ENCODE results near the gene DNAJC4. TPM values are rescaled to one million over a fixed set of nuclear protein-coding genes. Genes with fewer than 3 reads are reported as not detected.

The DNAJC4 gene
- total and polyA plus RNA-seq, 9 of the 15 experiments (the other 6 are each of a cell fraction or from before 2014, with no cell fraction given), result 4.0 to 32.6 (median 19.9) TPM

GRCh38 chr11:64181506-64182411 is 48.6 kb upstream of the DNAJC4 start:
- Histone ChIP-seq H3K79me2 (ENCODE audit: control insufficient read depth, insufficient read depth, low read length) (peaks cover 32% of the 10 kb centered on the region), H3K4me3 (peak overlapping the region; percentile 25; the same call in 1 of the 2 replicates), H3K27ac (ENCODE audit: extremely low read depth, low read depth, low read length) (peak overlapping the region; percentile 75), H3K4me2 (ENCODE audit: insufficient read depth, low read length) (peak overlapping the region; percentile 74), H3K36me3 (ENCODE audit: control insufficient read depth, insufficient read depth, low read length) (peaks cover 4% of the 10 kb centered on the region; the same call in 1 of the 3 replicates), H3K9me1 (ENCODE audit: control insufficient read depth, insufficient read depth, low read length) (no peaks in the 10 kb centered on the region), H3K27me3 (ENCODE audit: control insufficient read depth in 2 of 2, insufficient read depth in 2 of 2, low read length in 2 of 2) (no peaks in the 10 kb centered on the region), H4K20me1 (replicated peaks; ENCODE audit: control insufficient read depth, insufficient read depth, low read length) (no peaks in the 10 kb centered on the region), H2AFZ (ENCODE audit: low read depth, low read length) (peak overlapping the region; percentile 83), H3K9ac (ENCODE audit: insufficient read depth in 1 of 2, low read depth in 2 of 2, low read length in 2 of 2) (peak overlapping the region; percentile 66 to 80), H3K9me3 (replicated peaks; ENCODE audit: control insufficient read depth, insufficient read depth, low read depth, low read length) (no peaks in the 10 kb centered on the region), H3K4me1 (replicated peaks in 1 of 2; ENCODE audit: control insufficient read depth in 2 of 2, insufficient read depth in 2 of 2, low read length in 2 of 2) (peaks cover 23 to 46% of the 10 kb centered on the region in 2 experiments)
- peak; percentile 63 for ATAC-seq
- BruUV-seq (replicated peaks), result no TSS peak
- ChIA-PET POLR2A (interaction anchor here (0.5 to 1.8 kb wide), 11 partner anchors 12 to 1726 kb away, joined by 3 to 9 read pairs (median 3); partner anchors contain the start of genes FERMT3 and MACROD1), CTCF (ENCODE audit: low intra/inter-chr PET ratio) (interaction anchor here (0.9 kb wide), 1 partner anchor 15 kb away, joined by 5 read pairs; the partner anchor contains the start of gene MACROD1)
- intact Hi-C loops (cut with micrococcal nuclease), result no loop called here
- FAIRE-seq, result peak; percentile 99
- in situ Hi-C loops (cut with MboI), result no loop called here
- WGBS (ENCODE audit: insufficient coverage, low coverage, missing lambda C conversion rate), result 29% methylated on average over 17 of the region's 17 CpGs
- peak; percentile 79 to 95 (median 86) for DNase-seq (ENCODE audit: extremely low read depth in 1 of 4, low spot score in 3 of 4)
- TF ChIP-seq FOXA3 (CRISPR knock-in tag; conservative IDR thresholded peaks at IDR 0.05 in 1 of 2, IDR thresholded peaks at IDR 0.05 in 1 of 2) (no peak), TCF15 (CRISPR knock-in tag; IDR thresholded peaks at IDR 0.05) (no peak), YY1 (IDR thresholded peaks at IDR 0.05; ENCODE audit: borderline replicate concordance in 1 of 3, control insufficient read depth in 1 of 3, extremely low read depth in 1 of 3, insufficient read depth in 3 of 3, insufficient read length in 1 of 3, insufficient replicate concordance in 2 of 3, low read depth in 1 of 3, low read length in 2 of 3) (peak in 2 of 3 experiments; percentile 10 to 43), USF2 (CRISPR knock-in tag; IDR thresholded peaks at IDR 0.05) (peak; percentile 98), UBTF (IDR thresholded peaks at IDR 0.05; ENCODE audit: borderline replicate concordance in 1 of 2, low read depth in 2 of 2, low read length in 2 of 2) (peak; percentile 63 to 72; a peak in 1 of 4 replicates), SMARCA4 (IDR thresholded peaks at IDR 0.05) (peak; percentile 34; the same call in 1 of the 2 replicates), MNT (conservative IDR thresholded peaks at IDR 0.05) (peak; percentile 53 to 71), PHF8 (IDR thresholded peaks at IDR 0.05; ENCODE audit: borderline replicate concordance, low read length) (peak; percentile 53; the same call in 1 of the 2 replicates)
